Brain microvascular endothelial cell (primary cell): ENCODE measurements around the gene ZFR.
"Not testable (repeated sequence)": the region's sequence is repeated elsewhere in the genome, so short reads cannot be mapped to it uniquely, and the experiment has no call there.

ENCODE experiments used
- DNase-seq: peaks from one replicate; pipeline ENCODE4 v3.0.0-alpha.2; 2020
- H3K27ac ChIP-seq: fragments of 250-450 bp; sonication (Bioruptor Pico); 2 replicates; pipeline ENCODE4 v1.5.1; 2020; ENCODE audit warnings: mild to moderate bottlenecking, moderate library complexity
- H3K27me3 ChIP-seq: fragments of 250-450 bp; sonication (Bioruptor Pico); replicated peaks from 2 replicates; pipeline ENCODE4 v1.5.1; 2020; ENCODE audit warnings: mild to moderate bottlenecking
- H3K36me3 ChIP-seq: fragments of 250-450 bp; sonication (Bioruptor Pico); replicated peaks from 2 replicates; pipeline ENCODE4 v1.5.1; 2020; ENCODE audit warnings: mild to moderate bottlenecking
- H3K4me3 ChIP-seq: 2 replicates; pipeline ENCODE4 v1.5.1; 2011; ENCODE audit warnings: low read depth, mild to moderate bottlenecking, control low read depth, low read length, moderate library complexity
- in situ Hi-C: cut with HindIII; loops from 2 replicates; pipeline ENCODE4 v1.10.0; 2017; ENCODE audit warnings: low sequenced_read_pairs, low pct_ligation_motif_present
- TF ChIP-seq, protein P1 (sequence below): IDR thresholded peaks from 2 replicates; pipeline ENCODE4 v1.5.1; 2011; ENCODE audit warnings: low read depth, mild to moderate bottlenecking, moderate library complexity, low read length, control low read depth, inconsistent platforms; ENCODE audit errors: missing control alignments

ZFR gene

DNA sequence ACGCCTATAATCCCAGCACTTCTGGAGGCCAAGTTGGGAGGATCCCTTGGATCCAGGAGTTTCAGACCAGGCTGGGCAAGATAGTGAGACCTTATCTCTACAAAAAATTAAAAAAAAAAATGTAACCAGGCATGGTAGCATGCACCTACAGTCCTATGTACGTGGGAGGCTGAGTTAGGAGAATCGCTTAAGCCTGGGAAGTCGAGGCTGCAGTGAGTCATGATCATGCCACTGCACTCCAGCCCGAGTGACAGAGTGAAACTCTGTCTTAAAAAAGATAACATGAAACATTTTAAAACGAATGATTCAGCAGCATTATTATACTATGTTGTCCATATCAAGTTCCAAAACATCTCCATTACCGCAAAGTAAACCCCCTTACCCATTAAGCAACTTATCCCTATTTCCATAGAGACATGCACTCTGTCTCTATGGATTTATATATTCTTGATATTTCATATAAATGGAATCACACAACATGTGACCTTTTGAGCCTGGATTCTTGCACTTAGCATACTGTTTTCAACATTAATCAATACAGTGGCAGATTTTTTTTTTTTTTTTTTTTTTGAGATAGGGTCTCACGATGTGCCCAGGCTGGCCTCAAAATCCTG is 74.9 kb downstream of the ZFR start:
- TF ChIP-seq, protein P1, sequence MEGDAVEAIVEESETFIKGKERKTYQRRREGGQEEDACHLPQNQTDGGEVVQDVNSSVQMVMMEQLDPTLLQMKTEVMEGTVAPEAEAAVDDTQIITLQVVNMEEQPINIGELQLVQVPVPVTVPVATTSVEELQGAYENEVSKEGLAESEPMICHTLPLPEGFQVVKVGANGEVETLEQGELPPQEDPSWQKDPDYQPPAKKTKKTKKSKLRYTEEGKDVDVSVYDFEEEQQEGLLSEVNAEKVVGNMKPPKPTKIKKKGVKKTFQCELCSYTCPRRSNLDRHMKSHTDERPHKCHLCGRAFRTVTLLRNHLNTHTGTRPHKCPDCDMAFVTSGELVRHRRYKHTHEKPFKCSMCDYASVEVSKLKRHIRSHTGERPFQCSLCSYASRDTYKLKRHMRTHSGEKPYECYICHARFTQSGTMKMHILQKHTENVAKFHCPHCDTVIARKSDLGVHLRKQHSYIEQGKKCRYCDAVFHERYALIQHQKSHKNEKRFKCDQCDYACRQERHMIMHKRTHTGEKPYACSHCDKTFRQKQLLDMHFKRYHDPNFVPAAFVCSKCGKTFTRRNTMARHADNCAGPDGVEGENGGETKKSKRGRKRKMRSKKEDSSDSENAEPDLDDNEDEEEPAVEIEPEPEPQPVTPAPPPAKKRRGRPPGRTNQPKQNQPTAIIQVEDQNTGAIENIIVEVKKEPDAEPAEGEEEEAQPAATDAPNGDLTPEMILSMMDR = no peak
- peaks cover 25% of the 10 kb centered on the region for H3K36me3 ChIP-seq
- H3K27ac ChIP-seq = no peak overlapping the region
- DNase-seq = peak; percentile 43
- no peaks in the 10 kb centered on the region for H3K27me3 ChIP-seq
- H3K4me3 ChIP-seq = no peak overlapping the region
- in situ Hi-C loops = no loop called here

DNA sequence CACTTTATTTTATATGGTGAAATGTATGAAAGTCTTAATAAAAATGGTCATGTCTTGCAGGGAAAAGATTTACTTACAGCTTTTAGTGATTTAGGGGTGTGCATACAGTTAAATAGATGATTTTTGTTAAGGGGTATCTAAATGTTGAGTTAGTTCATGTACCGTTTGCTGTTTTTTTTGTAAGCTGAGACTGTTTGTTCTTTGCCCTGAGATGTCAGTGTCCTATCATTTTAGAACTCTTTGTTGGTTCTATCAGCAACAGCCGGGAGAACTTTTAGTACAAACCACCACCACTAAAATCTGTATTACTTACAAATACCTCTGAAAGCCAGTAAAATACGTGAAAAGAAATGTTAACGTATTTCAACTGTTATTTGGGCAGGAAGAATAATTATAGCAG is 75.5 kb downstream of the ZFR start:
- H3K27me3 ChIP-seq = no peaks in the 10 kb centered on the region
- peaks cover 24% of the 10 kb centered on the region for H3K36me3 ChIP-seq
- H3K27ac ChIP-seq = no peak overlapping the region
- TF ChIP-seq, protein P1 = no peak
- no peak overlapping the region for H3K4me3 ChIP-seq
- DNase-seq = no peak
- in situ Hi-C loops = no loop called here

DNA sequence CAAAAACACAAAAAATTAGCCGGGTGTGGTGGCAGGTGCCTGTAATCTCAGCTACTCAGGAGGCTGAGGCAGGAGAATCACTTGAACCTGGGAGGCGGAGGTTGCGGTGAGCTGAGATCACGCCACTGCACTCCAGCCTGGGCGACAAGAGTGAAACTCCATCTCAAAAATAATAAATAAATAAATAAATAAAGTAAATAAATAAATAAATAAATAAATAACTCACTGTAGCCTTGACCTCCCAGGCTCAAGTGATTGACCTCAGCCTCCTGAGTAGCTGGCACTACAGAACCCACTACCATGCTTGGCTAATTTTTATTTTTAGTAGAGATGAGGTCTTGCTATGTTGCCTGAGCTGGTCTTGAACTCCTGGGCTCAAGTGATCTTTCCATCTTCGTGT is 77.3 kb downstream of the ZFR start:
- in situ Hi-C loops, H3K4me3 ChIP-seq, DNase-seq, H3K27ac ChIP-seq, H3K27me3 ChIP-seq: not testable (repeated sequence)
- peaks cover 25% of the 10 kb centered on the region for H3K36me3 ChIP-seq

DNA sequence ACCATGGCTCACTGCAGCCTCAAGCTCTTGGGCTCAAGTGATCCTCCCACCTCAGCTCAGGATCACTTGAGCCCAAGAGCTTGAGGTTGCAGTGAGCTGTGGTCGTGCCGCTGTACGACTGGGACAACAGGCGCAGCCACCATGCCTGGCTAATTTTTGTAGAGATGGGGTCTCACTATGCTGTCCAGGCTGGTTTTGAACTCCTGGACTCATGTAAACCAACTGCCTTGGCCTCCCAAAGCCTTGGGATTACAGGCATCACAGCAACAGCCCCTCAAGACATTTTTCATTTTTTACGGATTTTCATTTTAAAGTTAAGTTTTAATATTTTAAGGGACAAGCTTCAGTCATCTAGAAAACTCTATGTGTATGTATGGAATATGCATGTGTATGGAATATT is 78.9 kb downstream of the ZFR start:
- Histone ChIP-seq H3K27me3 (no peaks in the 10 kb centered on the region), H3K27ac (no peak overlapping the region), H3K36me3 (peaks cover 22% of the 10 kb centered on the region), H3K4me3 (no peak overlapping the region)
- DNase-seq = no peak
- in situ Hi-C loops = no loop called here
- TF ChIP-seq, protein P1 = no peak

DNA sequence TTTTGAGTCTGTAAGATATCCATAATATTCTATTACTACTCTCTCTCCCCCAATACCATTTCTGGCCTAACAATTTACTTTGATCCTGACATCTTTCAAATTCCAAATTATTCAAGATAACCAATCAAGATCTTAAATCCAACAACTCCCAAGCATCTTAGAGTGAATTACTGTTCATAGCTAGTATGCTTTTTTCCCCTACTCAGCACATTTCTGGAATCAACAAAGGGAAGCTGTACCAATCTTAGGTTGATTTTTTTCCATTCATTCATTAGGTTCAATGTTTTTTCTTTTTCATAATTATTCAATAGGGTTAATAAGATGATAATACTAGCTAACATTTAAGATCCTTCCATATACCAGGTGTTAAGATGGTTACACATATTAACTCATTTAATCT is 81.5 kb downstream of the ZFR start:
- no peak overlapping the region for H3K4me3 ChIP-seq
- H3K27me3 ChIP-seq = no peaks in the 10 kb centered on the region
- no peak for DNase-seq
- in situ Hi-C loops = no loop called here
- no peak overlapping the region for H3K27ac ChIP-seq
- H3K36me3 ChIP-seq = peaks cover 23% of the 10 kb centered on the region
- TF ChIP-seq, protein P1 = no peak

DNA sequence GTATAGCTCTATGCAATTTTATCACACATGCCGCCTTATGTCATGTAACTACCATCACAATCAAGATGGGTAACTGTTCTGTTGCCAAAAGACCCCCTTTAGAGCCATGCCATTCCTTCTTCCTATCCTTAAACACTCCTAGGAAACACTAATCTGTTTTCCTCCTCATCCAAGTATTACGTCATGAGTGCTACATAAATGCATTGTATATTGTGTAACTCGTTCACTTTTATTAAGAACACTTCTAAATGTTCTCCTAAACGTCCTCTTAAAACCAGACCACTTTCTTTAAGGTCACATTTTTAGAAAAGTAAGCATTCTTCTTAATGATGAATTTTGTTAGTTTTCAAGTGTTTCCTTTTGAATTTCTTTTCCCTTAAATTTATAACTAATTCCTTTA is 82.0 kb downstream of the ZFR start:
- peaks cover 22% of the 10 kb centered on the region for H3K36me3 ChIP-seq

More for the DNA sequence above, 82.0 kb downstream of the ZFR start:
- H3K27ac ChIP-seq = no peak overlapping the region
- H3K4me3 ChIP-seq = no peak overlapping the region
- in situ Hi-C loops = no loop called here
- H3K27me3 ChIP-seq = no peaks in the 10 kb centered on the region
- no peak for DNase-seq
- TF ChIP-seq, protein P1 = no peak
